Measurements from ENCODE around the gene MAP2K3. TPM values are rescaled to one million over a fixed set of nuclear protein-coding genes. Genes with fewer than 3 reads are reported as not detected.
A peak's percentile ranks its signal among the peaks of the same experiment; 100 is the strongest.
"Not testable (repeated sequence)": the region's sequence is repeated elsewhere in the genome, so short reads cannot be mapped to it uniquely, and the experiment has no call there.

Gene MAP2K3
- polyA plus RNA-seq, 1 donor from 2014 or later = 5.3 TPM

DNA sequence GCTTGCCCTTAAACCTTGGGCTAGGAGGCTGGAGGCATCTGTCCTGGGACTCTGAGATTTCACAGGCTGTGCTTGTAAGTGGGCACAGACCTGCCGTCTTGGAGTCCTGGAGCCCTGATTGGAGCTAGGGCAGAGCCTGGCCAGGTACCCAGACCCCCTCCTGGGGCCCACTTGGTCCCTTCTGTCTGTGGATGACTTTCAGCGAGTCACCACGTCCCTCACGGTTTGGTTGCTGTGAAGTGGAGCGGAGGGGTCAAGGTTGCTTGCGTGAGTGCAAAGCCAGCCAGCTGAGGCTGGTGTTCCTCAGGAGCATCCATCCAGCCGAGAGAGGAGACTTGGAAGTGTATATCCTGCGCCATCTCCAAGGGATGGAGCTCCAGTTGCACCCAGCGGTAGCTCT is 36.5 kb downstream of the MAP2K3 start:
- not testable (repeated sequence) for H3K27me3 ChIP-seq (ENCODE audit: insufficient read depth, low read depth, low read length); H2AFZ ChIP-seq (ENCODE audit: low read depth, low read length); H3K36me3 ChIP-seq (ENCODE audit: insufficient read depth, low read length); H3F3A ChIP-seq (ENCODE audit: insufficient read depth, low read length, poor library complexity, severe bottlenecking); H3K4me2 ChIP-seq (ENCODE audit: low read length); H3K9me3 ChIP-seq (ENCODE audit: low read length); H3K9ac ChIP-seq (ENCODE audit: low read length); H3K79me2 ChIP-seq (replicated peaks; ENCODE audit: insufficient read depth, low read length); H3K4me3 ChIP-seq (ENCODE audit: low read length); H4K20me1 ChIP-seq (ENCODE audit: insufficient read depth); H3K27ac ChIP-seq (ENCODE audit: low read length); H3K9me2 ChIP-seq (ENCODE audit: insufficient read depth, low read length)

- H3K27me3 ChIP-seq (ENCODE audit: insufficient read depth, low read depth, low read length); H2AFZ ChIP-seq (ENCODE audit: low read depth, low read length); H3K9me2 ChIP-seq (ENCODE audit: insufficient read depth, low read length); H3K27ac ChIP-seq (ENCODE audit: low read length); H3K4me2 ChIP-seq (ENCODE audit: low read length); H3K9ac ChIP-seq (ENCODE audit: low read length); H4K20me1 ChIP-seq (ENCODE audit: insufficient read depth); H3K36me3 ChIP-seq (ENCODE audit: insufficient read depth, low read length); H3K4me3 ChIP-seq (ENCODE audit: low read length); H3K9me3 ChIP-seq (ENCODE audit: low read length); H3F3A ChIP-seq (ENCODE audit: insufficient read depth, low read length, poor library complexity, severe bottlenecking); H3K79me2 ChIP-seq (replicated peaks; ENCODE audit: insufficient read depth, low read length): not testable (repeated sequence)
Measured at GRCh38 chr17:21321744-21322191, 37.3 kb downstream of the MAP2K3 start.

DNA sequence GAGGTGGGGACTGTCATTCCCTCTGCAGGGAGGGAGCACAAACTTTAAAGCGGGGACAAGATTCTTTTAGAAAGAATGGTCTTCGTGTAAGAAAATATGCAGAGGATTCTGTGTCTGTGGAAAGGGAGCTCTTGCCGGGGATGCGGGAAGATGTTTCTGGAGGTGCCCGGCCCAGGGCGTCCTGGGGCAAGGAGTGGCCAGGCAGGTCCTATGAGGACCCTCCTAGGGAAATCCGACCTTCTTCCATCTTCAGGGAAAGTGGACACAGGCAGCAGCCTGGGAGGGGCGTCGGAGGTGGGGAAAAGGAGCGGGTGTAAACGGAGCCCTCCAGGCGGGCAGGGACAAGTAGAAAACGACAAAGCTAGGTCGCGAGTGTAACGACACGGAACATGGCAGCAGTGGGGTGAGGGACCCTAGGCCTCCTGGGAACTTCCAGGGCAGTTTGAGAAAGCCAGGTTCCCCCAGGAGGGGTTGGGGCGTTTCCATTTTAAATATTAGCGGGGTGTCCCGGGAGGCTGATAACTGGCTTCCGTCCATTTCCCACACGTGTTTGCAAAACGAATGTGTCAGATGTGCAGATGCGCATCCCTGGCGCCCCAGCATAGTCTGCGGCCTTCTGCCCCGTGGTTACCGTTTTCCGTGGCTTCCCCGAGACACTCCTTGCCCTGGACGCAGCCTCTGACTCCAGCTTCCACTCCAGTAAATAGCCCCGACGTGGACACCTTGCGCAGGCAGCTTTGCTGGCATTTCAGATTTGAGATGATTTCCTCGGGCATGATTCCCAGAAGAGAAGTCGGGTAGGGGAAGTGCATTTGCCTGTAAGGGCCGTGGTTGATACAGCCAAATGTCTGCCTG is 39.0 kb downstream of the MAP2K3 start:
- H3K36me3 ChIP-seq (ENCODE audit: insufficient read depth, low read length); H3K27me3 ChIP-seq (ENCODE audit: insufficient read depth, low read depth, low read length); H3K9me3 ChIP-seq (ENCODE audit: low read length); H2AFZ ChIP-seq (ENCODE audit: low read depth, low read length); H3K4me2 ChIP-seq (ENCODE audit: low read length); H3K9me2 ChIP-seq (ENCODE audit: insufficient read depth, low read length); H4K20me1 ChIP-seq (ENCODE audit: insufficient read depth); H3K79me2 ChIP-seq (replicated peaks; ENCODE audit: insufficient read depth, low read length); H3F3A ChIP-seq (ENCODE audit: insufficient read depth, low read length, poor library complexity, severe bottlenecking); H3K27ac ChIP-seq (ENCODE audit: low read length); H3K9ac ChIP-seq (ENCODE audit: low read length): not testable (repeated sequence)
- peak overlapping the region; percentile 62 for H3K4me3 ChIP-seq (ENCODE audit: low read length)

DNA sequence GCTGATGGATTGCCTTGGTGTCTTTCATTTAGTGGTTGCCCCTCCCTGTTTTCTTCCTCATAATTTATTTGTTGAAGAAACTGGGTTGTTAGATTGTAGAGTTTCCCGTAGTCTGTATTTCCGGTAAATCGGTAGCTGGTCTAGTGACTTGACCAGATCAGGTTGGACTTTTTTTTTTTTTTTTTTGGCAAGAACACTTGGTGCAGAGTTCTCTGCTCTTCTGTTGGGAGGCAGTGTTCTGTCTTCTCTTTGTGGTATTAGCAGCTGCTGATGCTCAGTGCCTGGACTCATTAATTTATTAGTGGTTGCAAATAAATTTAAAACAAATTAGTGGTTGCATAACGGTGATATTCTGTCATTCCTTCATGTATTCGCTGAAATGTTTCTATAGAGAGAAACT is 40.2 kb downstream of the MAP2K3 start:
- not testable (repeated sequence) for H3K4me3 ChIP-seq (ENCODE audit: low read length); H2AFZ ChIP-seq (ENCODE audit: low read depth, low read length); H4K20me1 ChIP-seq (ENCODE audit: insufficient read depth); H3K27me3 ChIP-seq (ENCODE audit: insufficient read depth, low read depth, low read length); H3F3A ChIP-seq (ENCODE audit: insufficient read depth, low read length, poor library complexity, severe bottlenecking); H3K9ac ChIP-seq (ENCODE audit: low read length); H3K9me3 ChIP-seq (ENCODE audit: low read length); H3K4me2 ChIP-seq (ENCODE audit: low read length); H3K36me3 ChIP-seq (ENCODE audit: insufficient read depth, low read length); H3K27ac ChIP-seq (ENCODE audit: low read length); H3K79me2 ChIP-seq (replicated peaks; ENCODE audit: insufficient read depth, low read length); H3K9me2 ChIP-seq (ENCODE audit: insufficient read depth, low read length)

DNA sequence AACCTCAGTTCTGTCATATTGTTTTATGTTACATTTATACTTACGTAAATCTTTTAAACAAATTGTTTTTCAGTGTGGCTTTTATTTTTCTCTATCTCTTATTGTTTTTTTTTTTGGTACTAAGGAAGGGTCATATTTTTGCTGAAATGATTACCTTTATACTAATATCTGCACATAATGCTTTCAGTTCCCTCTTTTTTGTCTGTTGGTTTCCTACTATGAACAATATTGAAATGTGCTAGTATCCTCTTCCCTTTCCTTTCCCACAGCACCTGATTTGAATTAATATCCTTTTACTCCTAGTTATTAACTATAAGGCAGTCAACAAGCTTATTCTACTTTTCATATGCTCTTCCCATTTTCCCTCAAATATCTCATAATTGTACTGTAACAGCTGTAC is 43.4 kb downstream of the MAP2K3 start:
- not testable (repeated sequence) for H3K27ac ChIP-seq (ENCODE audit: low read length); H2AFZ ChIP-seq (ENCODE audit: low read depth, low read length); H3K9me3 ChIP-seq (ENCODE audit: low read length); H3K4me3 ChIP-seq (ENCODE audit: low read length); H3K36me3 ChIP-seq (ENCODE audit: insufficient read depth, low read length); H4K20me1 ChIP-seq (ENCODE audit: insufficient read depth); H3K9ac ChIP-seq (ENCODE audit: low read length); H3F3A ChIP-seq (ENCODE audit: insufficient read depth, low read length, poor library complexity, severe bottlenecking); H3K79me2 ChIP-seq (replicated peaks; ENCODE audit: insufficient read depth, low read length); H3K4me2 ChIP-seq (ENCODE audit: low read length); H3K9me2 ChIP-seq (ENCODE audit: insufficient read depth, low read length); H3K27me3 ChIP-seq (ENCODE audit: insufficient read depth, low read depth, low read length)

GRCh38 chr17:21328778-21329177 is 44.3 kb downstream of the MAP2K3 start:
- H3K9ac ChIP-seq (ENCODE audit: low read length); H3K4me2 ChIP-seq (ENCODE audit: low read length); H3K9me2 ChIP-seq (ENCODE audit: insufficient read depth, low read length); H3F3A ChIP-seq (ENCODE audit: insufficient read depth, low read length, poor library complexity, severe bottlenecking); H3K27ac ChIP-seq (ENCODE audit: low read length); H3K9me3 ChIP-seq (ENCODE audit: low read length); H3K79me2 ChIP-seq (replicated peaks; ENCODE audit: insufficient read depth, low read length); H3K27me3 ChIP-seq (ENCODE audit: insufficient read depth, low read depth, low read length); H3K36me3 ChIP-seq (ENCODE audit: insufficient read depth, low read length); H4K20me1 ChIP-seq (ENCODE audit: insufficient read depth); H3K4me3 ChIP-seq (ENCODE audit: low read length); H2AFZ ChIP-seq (ENCODE audit: low read depth, low read length): not testable (repeated sequence)

All from neural cell (in vitro differentiated cells).